ENCODE data around the gene RBM47. TPM values are rescaled to one million over a fixed set of nuclear protein-coding genes. Genes with fewer than 3 reads are reported as not detected.
A peak's percentile ranks its signal among the peaks of the same experiment; 100 is the strongest.

RBM47 gene
- total and polyA plus RNA-seq, 5 experiments from 2014 or later: 0.05 to 0.88 (median 0.43) TPM; not detected in 1

- Mint-ChIP-seq H3K4me3 (no peak overlapping the region), H3K4me1 (peaks cover 0 to 6% (median 2%) of the 10 kb centered on the region in 4 donors), H3K36me3 (no peaks in the 10 kb centered on the region), H3K27ac (no peak overlapping the region), H3K9me3 (peaks cover 0 to 1% (median 0%) of the 10 kb centered on the region in 9 donors), H3K27me3 (no peaks in the 10 kb centered on the region)
- DNase-seq (no peak), ATAC-seq (no peak)
- POLR2A ChIA-PET: no interaction called here
These were observed 239.7 kb downstream of the RBM47 start for GRCh38 chr4:40389986-40390385.

GRCh38 chr4:40388239-40388638 is 241.4 kb downstream of the RBM47 start:
- POLR2A ChIA-PET: no interaction called here

GRCh38 chr4:40380647-40381046 is 249.0 kb downstream of the RBM47 start:
- Mint-ChIP-seq H3K9me3 (peaks cover 0 to 2% (median 0%) of the 10 kb centered on the region in 9 donors), H3K27ac (no peak overlapping the region), H3K27me3 (peaks cover 0 to 3% (median 0%) of the 10 kb centered on the region in 5 donors), H3K36me3 (no peaks in the 10 kb centered on the region), H3K4me1 (peaks cover 0 to 3% (median under 1%) of the 10 kb centered on the region in 4 donors), H3K4me3 (no peak overlapping the region)
- ATAC-seq (no peak), DNase-seq (no peak)
- POLR2A ChIA-PET: no interaction called here

More at GRCh38 chr4:40388239-40388638, 241.4 kb downstream of the RBM47 start:
- DNase-seq (no peak), ATAC-seq (no peak)
- peaks cover 0 to 6% (median 2%) of the 10 kb centered on the region in 4 donors for H3K4me1 Mint-ChIP-seq
- H3K27ac Mint-ChIP-seq: peak overlapping the region in 2 of 10 donors; percentile 36 to 80
- no peak overlapping the region for H3K4me3 Mint-ChIP-seq
- no peaks in the 10 kb centered on the region for H3K36me3 Mint-ChIP-seq
- H3K27me3 Mint-ChIP-seq: no peaks in the 10 kb centered on the region
- H3K9me3 Mint-ChIP-seq: no peaks in the 10 kb centered on the region

GRCh38 chr4:40379248-40379647 is 250.4 kb downstream of the RBM47 start:
- Mint-ChIP-seq H3K36me3 (no peaks in the 10 kb centered on the region), H3K9me3 (peaks cover 0 to 2% (median 0%) of the 10 kb centered on the region in 9 donors), H3K27ac (no peak overlapping the region), H3K4me1 (peaks cover 0 to 2% (median 0%) of the 10 kb centered on the region in 4 donors), H3K4me3 (no peak overlapping the region), H3K27me3 (peaks cover 0 to 3% (median 0%) of the 10 kb centered on the region in 5 donors)
- DNase-seq (no peak), ATAC-seq (no peak)
- POLR2A ChIA-PET: no interaction called here

GRCh38 chr4:40378619-40379018 is 251.0 kb downstream of the RBM47 start:
- H3K36me3 Mint-ChIP-seq: no peaks in the 10 kb centered on the region
- DNase-seq: no peak
- no peak overlapping the region for H3K27ac Mint-ChIP-seq
- peaks cover 0 to 3% (median 0%) of the 10 kb centered on the region in 5 donors for H3K27me3 Mint-ChIP-seq
- H3K4me3 Mint-ChIP-seq: no peak overlapping the region
- H3K9me3 Mint-ChIP-seq: peaks cover 0 to 2% (median 0%) of the 10 kb centered on the region in 9 donors
- POLR2A ChIA-PET: no interaction called here
- no peak for ATAC-seq
- H3K4me1 Mint-ChIP-seq: peaks cover 0 to 2% (median 0%) of the 10 kb centered on the region in 4 donors

GRCh38 chr4:40377512-40378365 is 251.9 kb downstream of the RBM47 start:
- Mint-ChIP-seq H3K4me3 (no peak overlapping the region), H3K4me1 (peaks cover 0 to 2% (median 0%) of the 10 kb centered on the region in 4 donors), H3K36me3 (no peaks in the 10 kb centered on the region), H3K9me3 (peaks cover 0 to 2% (median 0%) of the 10 kb centered on the region in 9 donors), H3K27me3 (peaks cover 0 to 3% (median 0%) of the 10 kb centered on the region in 5 donors), H3K27ac (no peak overlapping the region)
- POLR2A ChIA-PET: no interaction called here
- ATAC-seq (no peak), DNase-seq (no peak)

- Mint-ChIP-seq H3K36me3 (no peaks in the 10 kb centered on the region), H3K9me3 (peaks cover 0 to 2% (median 0%) of the 10 kb centered on the region in 9 donors), H3K27me3 (peaks cover 0 to 3% (median 0%) of the 10 kb centered on the region in 5 donors), H3K4me3 (no peak overlapping the region), H3K4me1 (peaks cover 0 to 2% (median 0%) of the 10 kb centered on the region in 4 donors), H3K27ac (peak overlapping the region in 1 of 10 donors; percentile 48)
- DNase-seq: no peak
- POLR2A ChIA-PET: no interaction called here
- no peak for ATAC-seq
These were observed 254.0 kb downstream of the RBM47 start for GRCh38 chr4:40375620-40376019.

GRCh38 chr4:40375095-40375494 is 254.6 kb downstream of the RBM47 start:
- H3K27ac Mint-ChIP-seq: no peak overlapping the region
- H3K27me3 Mint-ChIP-seq: peaks cover 0 to 3% (median 0%) of the 10 kb centered on the region in 5 donors
- H3K4me1 Mint-ChIP-seq: peaks cover 0 to 2% (median 0%) of the 10 kb centered on the region in 4 donors
- POLR2A ChIA-PET: no interaction called here
- ATAC-seq: no peak
- DNase-seq: no peak
- H3K4me3 Mint-ChIP-seq: no peak overlapping the region
- peaks cover 0 to 2% (median 0%) of the 10 kb centered on the region in 9 donors for H3K9me3 Mint-ChIP-seq
- no peaks in the 10 kb centered on the region for H3K36me3 Mint-ChIP-seq

GRCh38 chr4:40373636-40374035 is 256.0 kb downstream of the RBM47 start:
- Mint-ChIP-seq H3K27me3 (peaks cover 0 to under 1% (median 0%) of the 10 kb centered on the region in 5 donors), H3K27ac (no peak overlapping the region), H3K9me3 (no peaks in the 10 kb centered on the region), H3K4me3 (no peak overlapping the region), H3K36me3 (no peaks in the 10 kb centered on the region), H3K4me1 (peaks cover 0 to 2% (median 0%) of the 10 kb centered on the region in 4 donors)
- DNase-seq: no peak
- ATAC-seq: no peak
- POLR2A ChIA-PET: no interaction called here

Small RNA genes lying within 50 kb of the gene (microRNA-seq; reads per million reads assigned to microRNA genes)
- not detected for gene MIR4802 (ENCODE audit: borderline microRNAs expressed)

Other genes with a start within 250 kb of the RBM47 start
- under 1 TPM; 0.25 to 0.65 TPM for gene NSUN7, start 120.1 kb upstream of the RBM47 start, total RNA-seq
- gene NSUN7, start 120.1 kb upstream of the RBM47 start, polyA plus RNA-seq: not detected

Measured in naive thymus-derived CD8-positive, alpha-beta T cell (primary cell).